ENCODE measurements around the gene SNX20.

DNA sequence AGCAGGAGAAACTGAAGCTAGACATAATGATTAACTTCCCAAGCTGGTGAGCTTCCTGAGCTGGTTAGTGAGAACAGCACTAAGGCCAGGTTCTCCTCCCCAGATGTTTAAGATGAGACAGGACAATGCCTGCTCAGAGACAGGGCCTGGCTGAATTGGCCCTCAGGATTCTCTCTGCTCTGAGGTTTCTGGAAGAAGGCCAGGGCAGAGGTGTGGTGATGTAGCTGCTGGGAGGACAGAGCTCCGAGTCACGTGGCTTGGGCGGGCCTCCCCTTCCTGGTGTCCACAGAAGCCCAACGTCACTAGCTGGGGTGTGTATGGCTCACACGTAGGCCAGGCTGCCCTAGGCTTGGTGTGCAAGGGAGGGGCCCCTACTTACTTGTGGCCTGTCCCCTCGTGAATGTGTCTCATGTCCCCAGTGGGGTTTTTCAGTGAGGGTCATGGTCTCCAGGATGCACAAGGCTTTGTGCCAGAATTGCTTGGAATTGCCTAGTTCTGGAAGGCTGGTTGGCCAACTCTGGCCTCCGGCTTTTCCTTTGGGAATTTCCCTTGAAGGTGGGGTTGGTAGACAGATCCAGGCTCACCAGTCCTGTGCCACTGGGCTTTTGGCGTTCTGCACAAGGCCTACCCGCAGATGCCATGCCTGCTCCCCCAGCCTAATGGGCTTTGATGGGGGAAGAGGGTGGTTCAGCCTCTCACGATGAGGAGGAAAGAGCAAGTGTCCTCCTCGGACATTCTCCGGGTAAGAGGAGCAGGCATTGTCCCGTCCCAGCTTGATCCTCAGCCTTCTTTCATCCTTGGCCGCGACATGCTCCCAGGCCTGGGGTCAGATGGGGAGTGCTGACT is 15.7 kb upstream of the SNX20 start:
- TF ChIP-seq, protein P1, sequence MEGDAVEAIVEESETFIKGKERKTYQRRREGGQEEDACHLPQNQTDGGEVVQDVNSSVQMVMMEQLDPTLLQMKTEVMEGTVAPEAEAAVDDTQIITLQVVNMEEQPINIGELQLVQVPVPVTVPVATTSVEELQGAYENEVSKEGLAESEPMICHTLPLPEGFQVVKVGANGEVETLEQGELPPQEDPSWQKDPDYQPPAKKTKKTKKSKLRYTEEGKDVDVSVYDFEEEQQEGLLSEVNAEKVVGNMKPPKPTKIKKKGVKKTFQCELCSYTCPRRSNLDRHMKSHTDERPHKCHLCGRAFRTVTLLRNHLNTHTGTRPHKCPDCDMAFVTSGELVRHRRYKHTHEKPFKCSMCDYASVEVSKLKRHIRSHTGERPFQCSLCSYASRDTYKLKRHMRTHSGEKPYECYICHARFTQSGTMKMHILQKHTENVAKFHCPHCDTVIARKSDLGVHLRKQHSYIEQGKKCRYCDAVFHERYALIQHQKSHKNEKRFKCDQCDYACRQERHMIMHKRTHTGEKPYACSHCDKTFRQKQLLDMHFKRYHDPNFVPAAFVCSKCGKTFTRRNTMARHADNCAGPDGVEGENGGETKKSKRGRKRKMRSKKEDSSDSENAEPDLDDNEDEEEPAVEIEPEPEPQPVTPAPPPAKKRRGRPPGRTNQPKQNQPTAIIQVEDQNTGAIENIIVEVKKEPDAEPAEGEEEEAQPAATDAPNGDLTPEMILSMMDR (IDR thresholded peaks at IDR 0.05) = no peak
- no peak for TF ChIP-seq POLR2A (IDR thresholded peaks at IDR 0.05)

All from gastroesophageal sphincter (tissue), 3 donors.